Stomach smooth muscle (tissue), 2 donors: ENCODE data around the gene EPB41L3.

Experiments used
- H3K27ac ChIP-seq: one replicate; pipeline ENCODE4 v1.7.0; 2013; ENCODE audit warnings: mild to moderate bottlenecking, low read length, inconsistent platforms
- H3K27me3 ChIP-seq, 2 donors: one replicate each; pipeline ENCODE4 v1.7.0; 2013; ENCODE audit warnings: low read length in 2 of 2; ENCODE audit not compliant: insufficient read depth in 2 of 2, control insufficient read depth in 1 of 2
- H3K36me3 ChIP-seq, 2 donors: one replicate each; pipeline ENCODE4 v1.7.0; 2013; ENCODE audit warnings: low read length in 2 of 2; ENCODE audit not compliant: control insufficient read depth in 2 of 2, insufficient read depth in 2 of 2
- H3K4me1 ChIP-seq: one replicate; pipeline ENCODE4 v1.7.0; 2013; ENCODE audit warnings: low read length; ENCODE audit not compliant: control insufficient read depth, insufficient read depth
- H3K4me3 ChIP-seq, 2 donors: one replicate each; pipeline ENCODE4 v1.7.0; 2013; ENCODE audit warnings: low read length in 2 of 2
- H3K9ac ChIP-seq, 2 donors: one replicate each; pipeline ENCODE4 v1.7.0; 2013; ENCODE audit warnings: low read length in 2 of 2, mild to moderate bottlenecking in 1 of 2
- H3K9me3 ChIP-seq, 2 donors: one replicate each; pipeline ENCODE4 v1.7.0; 2013; ENCODE audit warnings: low read length in 2 of 2; ENCODE audit not compliant: control insufficient read depth in 2 of 2
- donor health status: healthy.
- donor health status: Pancreatic carcinoma.

Gene EPB41L3

DNA sequence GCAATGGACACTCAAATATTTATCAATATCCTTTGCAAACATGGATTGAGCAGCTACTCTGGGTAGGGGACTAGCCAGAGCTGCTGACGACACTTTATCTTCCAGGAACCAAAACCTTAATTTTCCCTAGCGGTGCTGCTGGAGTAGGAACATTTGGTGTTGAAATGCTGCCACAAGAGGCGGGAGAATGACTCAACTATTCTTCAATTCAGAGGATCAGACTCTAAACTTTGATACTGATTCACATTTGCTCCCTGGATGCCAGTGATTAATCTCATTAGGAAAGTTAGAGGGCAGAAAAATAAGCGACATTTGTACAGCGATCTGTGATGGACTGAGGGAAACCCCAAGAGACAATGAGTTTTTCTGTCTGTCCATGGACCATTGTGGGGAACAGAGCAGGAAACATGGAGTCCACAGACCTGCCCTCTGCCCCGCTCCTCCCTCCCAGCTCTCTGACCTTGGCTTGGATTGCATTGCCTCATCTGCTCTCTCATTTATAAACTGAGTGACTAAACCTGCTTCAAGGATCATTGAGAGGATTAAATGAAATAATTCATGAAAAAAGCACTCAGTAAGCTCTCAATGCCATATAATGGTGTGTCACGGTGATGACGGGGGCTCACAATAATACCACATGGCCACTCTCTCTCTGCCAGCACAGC lies 12.6 kb upstream of the EPB41L3 start:
- Histone ChIP-seq H3K4me1 (no peaks in the 10 kb centered on the region), H3K36me3 (no peaks in the 10 kb centered on the region), H3K4me3 (no peak overlapping the region), H3K9me3 (no peaks in the 10 kb centered on the region), H3K27ac (no peak overlapping the region), H3K9ac (no peak overlapping the region), H3K27me3 (no peaks in the 10 kb centered on the region)

GRCh38 chr18:5554629-5555028 lies 10.8 kb upstream of the EPB41L3 start:
- Histone ChIP-seq H3K9me3 (no peaks in the 10 kb centered on the region), H3K36me3 (no peaks in the 10 kb centered on the region), H3K27me3 (no peaks in the 10 kb centered on the region), H3K4me3 (no peak overlapping the region), H3K4me1 (no peaks in the 10 kb centered on the region), H3K27ac (no peak overlapping the region), H3K9ac (no peak overlapping the region)

DNA sequence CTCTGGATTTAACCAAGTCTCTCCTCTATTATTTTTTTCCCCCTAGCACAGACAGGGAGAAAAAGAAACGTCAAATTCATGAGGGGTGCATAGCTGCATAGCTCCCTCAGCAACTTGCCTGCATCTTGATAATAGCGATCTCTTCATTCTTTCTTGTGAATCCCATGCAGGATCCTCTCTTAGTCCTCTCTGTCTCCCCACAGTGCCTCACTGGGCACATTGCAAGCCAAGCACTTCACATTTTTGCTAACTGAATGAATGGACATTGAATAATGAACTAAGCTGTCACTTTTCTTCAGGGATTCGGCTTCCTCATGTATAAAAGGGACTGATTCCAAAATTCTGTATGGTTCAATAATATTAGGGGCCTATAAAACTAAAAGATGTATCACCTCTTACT lies 2.9 kb upstream of the EPB41L3 start:
- Histone ChIP-seq H3K9ac (no peak overlapping the region), H3K4me1 (peaks cover 3% of the 10 kb centered on the region), H3K27ac (no peak overlapping the region), H3K27me3 (peaks cover 2 to 16% of the 10 kb centered on the region in 2 donors), H3K36me3 (no peaks in the 10 kb centered on the region), H3K4me3 (no peak overlapping the region), H3K9me3 (no peaks in the 10 kb centered on the region)

- Histone ChIP-seq H3K27me3 (peaks cover 4 to 16% of the 10 kb centered on the region in 2 donors), H3K9ac (no peak overlapping the region), H3K9me3 (no peaks in the 10 kb centered on the region), H3K36me3 (no peaks in the 10 kb centered on the region), H3K4me3 (peak overlapping the region in 1 of 2 donors; percentile 66), H3K4me1 (peaks cover 3% of the 10 kb centered on the region), H3K27ac (no peak overlapping the region)
Measured at GRCh38 chr18:5543036-5543680, 639 bp downstream of the EPB41L3 start.

GRCh38 chr18:5542515-5543035 lies 1.2 kb downstream of the EPB41L3 start:
- Histone ChIP-seq H3K4me1 (peaks cover 3% of the 10 kb centered on the region), H3K9me3 (no peaks in the 10 kb centered on the region), H3K27ac (no peak overlapping the region), H3K9ac (peak overlapping the region; percentile 14 to 25), H3K36me3 (no peaks in the 10 kb centered on the region), H3K27me3 (peaks cover 4 to 16% of the 10 kb centered on the region in 2 donors), H3K4me3 (peak overlapping the region; percentile 40 to 66)

DNA sequence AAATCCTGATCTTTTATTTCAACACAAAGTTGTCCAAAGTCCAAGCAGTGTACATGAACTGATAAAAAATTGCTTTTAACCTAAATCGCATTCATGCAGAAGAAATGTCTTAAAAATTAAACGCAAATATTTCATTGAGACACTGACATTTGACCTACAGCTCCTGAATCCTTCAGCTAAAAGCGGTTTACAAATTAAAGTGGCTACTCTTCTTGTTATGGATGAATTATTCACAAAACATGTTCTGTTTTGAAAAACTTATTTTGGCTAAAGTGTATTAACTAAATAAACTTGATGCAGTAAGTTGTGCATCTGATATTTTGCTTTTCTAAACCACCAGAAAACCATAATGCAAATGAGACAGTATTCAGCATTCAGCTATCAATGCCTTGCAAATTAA lies 2.2 kb downstream of the EPB41L3 start:
- H3K9me3 ChIP-seq, result no peaks in the 10 kb centered on the region
- no peaks in the 10 kb centered on the region for H3K36me3 ChIP-seq
- no peak overlapping the region for H3K27ac ChIP-seq
- peaks cover 3% of the 10 kb centered on the region for H3K4me1 ChIP-seq
- H3K9ac ChIP-seq, result no peak overlapping the region
- H3K27me3 ChIP-seq, result peaks cover 4 to 16% of the 10 kb centered on the region in 2 donors
- no peak overlapping the region for H3K4me3 ChIP-seq

DNA sequence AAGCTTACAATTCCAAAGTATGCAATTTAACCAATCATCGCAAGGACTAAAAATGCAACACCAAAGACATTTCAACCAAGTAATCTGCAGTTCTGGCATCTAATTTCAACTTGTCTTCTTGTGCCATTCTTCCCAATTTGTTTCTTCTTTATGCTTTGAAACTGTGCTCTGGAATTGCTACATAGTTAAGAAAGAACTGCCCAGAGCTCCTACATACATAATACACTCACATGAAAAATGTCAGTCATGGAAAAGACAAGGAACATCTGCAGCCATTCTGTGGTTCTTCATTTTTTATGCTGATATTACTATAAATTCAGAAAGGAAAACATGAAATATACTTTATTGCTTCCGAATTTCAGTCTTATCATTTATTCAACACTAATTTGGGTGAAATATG lies 4.4 kb downstream of the EPB41L3 start:
- Histone ChIP-seq H3K4me1 (peaks cover 3% of the 10 kb centered on the region), H3K9me3 (no peaks in the 10 kb centered on the region), H3K4me3 (no peak overlapping the region), H3K9ac (no peak overlapping the region), H3K36me3 (no peaks in the 10 kb centered on the region), H3K27ac (no peak overlapping the region), H3K27me3 (peaks cover 4 to 10% of the 10 kb centered on the region in 2 donors)

DNA sequence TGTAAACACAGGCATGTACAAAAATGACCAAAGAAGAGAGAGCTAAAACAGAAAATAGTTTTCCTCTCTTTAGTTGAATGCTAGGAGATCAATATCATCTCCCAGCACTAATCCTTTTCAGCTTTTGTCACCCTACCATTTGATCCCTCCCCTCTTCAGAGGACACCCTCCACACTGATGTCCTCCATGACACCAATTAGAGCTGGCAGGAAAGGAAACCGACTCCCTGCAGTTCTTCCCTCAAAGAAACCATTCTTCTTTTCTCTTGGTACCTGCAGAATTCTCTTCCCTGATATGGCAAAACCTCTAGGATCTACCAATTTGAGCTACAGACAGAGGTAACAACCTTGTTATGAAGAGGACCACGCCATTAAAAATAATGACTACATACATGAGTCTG lies 5.3 kb downstream of the EPB41L3 start:
- H3K9ac ChIP-seq, result no peak overlapping the region
- H3K4me1 ChIP-seq, result peaks cover 3% of the 10 kb centered on the region
- no peak overlapping the region for H3K4me3 ChIP-seq
- no peaks in the 10 kb centered on the region for H3K36me3 ChIP-seq
- peaks cover 4 to 6% of the 10 kb centered on the region in 2 donors for H3K27me3 ChIP-seq
- no peak overlapping the region for H3K27ac ChIP-seq
- H3K9me3 ChIP-seq, result no peaks in the 10 kb centered on the region

DNA sequence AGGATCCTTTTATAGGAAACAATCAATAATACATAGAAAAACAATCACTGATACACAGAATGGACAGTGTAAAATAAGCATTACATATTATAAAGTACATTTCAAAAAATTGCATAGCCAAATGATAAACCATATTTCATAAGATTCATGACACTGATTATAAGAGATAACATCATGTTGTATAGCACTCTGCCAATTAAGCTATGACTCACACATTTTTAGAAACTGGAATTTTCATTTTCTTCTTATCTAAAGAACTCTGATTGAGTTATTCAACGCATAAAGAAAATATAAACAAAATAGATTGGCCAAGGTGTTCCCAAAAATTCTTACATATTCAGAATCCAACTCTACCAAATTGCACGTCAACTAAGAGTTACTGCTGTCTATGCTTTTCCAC lies 5.9 kb downstream of the EPB41L3 start:
- Histone ChIP-seq H3K9me3 (no peaks in the 10 kb centered on the region), H3K4me1 (peaks cover under 1% of the 10 kb centered on the region), H3K27ac (no peak overlapping the region), H3K36me3 (no peaks in the 10 kb centered on the region), H3K9ac (no peak overlapping the region), H3K4me3 (no peak overlapping the region), H3K27me3 (peaks cover 4 to 5% of the 10 kb centered on the region in 2 donors)

- Histone ChIP-seq H3K9ac (no peak overlapping the region), H3K27me3 (no peaks in the 10 kb centered on the region), H3K9me3 (no peaks in the 10 kb centered on the region), H3K36me3 (no peaks in the 10 kb centered on the region), H3K27ac (no peak overlapping the region), H3K4me3 (no peak overlapping the region), H3K4me1 (no peaks in the 10 kb centered on the region)
Measured at GRCh38 chr18:5534845-5535244, 9.0 kb downstream of the EPB41L3 start.

DNA sequence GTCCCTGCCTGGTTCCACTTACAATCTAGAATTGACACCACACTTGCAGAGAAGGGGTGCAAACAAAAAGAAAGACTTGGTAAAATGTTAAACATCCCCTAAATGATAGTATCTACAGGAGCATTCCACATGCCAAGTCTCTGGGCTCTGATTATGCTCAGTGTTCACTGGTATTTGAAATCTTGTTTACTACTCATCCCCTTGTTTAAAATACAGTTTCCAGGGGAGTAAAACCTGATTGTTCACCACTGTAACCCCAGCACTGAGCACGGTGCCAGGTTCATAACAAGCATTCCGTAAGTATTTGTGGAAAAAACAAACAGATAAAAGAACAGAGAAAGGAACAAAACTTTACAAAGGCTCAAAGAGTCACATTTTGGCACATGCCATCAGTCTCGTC lies 11.7 kb downstream of the EPB41L3 start:
- no peaks in the 10 kb centered on the region for H3K4me1 ChIP-seq
- H3K27ac ChIP-seq, result no peak overlapping the region
- no peaks in the 10 kb centered on the region for H3K27me3 ChIP-seq
- no peaks in the 10 kb centered on the region for H3K36me3 ChIP-seq
- H3K9me3 ChIP-seq, result no peaks in the 10 kb centered on the region
- H3K4me3 ChIP-seq, result no peak overlapping the region
- no peak overlapping the region for H3K9ac ChIP-seq
